ENCODE measurements around the gene C3orf52. TPM values are rescaled to one million over a fixed set of nuclear protein-coding genes. Genes with fewer than 3 reads are reported as not detected.

The C3orf52 gene
- total RNA-seq, 2 donors from 2014 or later: 8.8 to 19.6 TPM

GRCh38 chr3:112114576-112115160 is 28.5 kb downstream of the C3orf52 start:
- ATAC-seq (ENCODE audit: insufficient number of reproducible peaks, low FRiP score, low read depth): no peak
- no peak overlapping the region for H3K4me3 ChIP-seq
- no peaks in the 10 kb centered on the region for H3K4me1 ChIP-seq (ENCODE audit: control insufficient read depth in 1 of 2, low read depth in 2 of 2)
- no peak overlapping the region for H3K27ac ChIP-seq
- TF ChIP-seq CTCF (IDR thresholded peaks at IDR 0.05): no peak
- H3K9me3 ChIP-seq: no peaks in the 10 kb centered on the region
- DNase-seq (ENCODE audit: low spot score): no peak
- H3K27me3 ChIP-seq (replicated peaks; ENCODE audit: insufficient read depth): no peaks in the 10 kb centered on the region
- no peaks in the 10 kb centered on the region for H3K36me3 ChIP-seq

- no peaks in the 10 kb centered on the region for H3K4me1 ChIP-seq (ENCODE audit: control insufficient read depth in 1 of 2, low read depth in 2 of 2)
- no peaks in the 10 kb centered on the region for H3K36me3 ChIP-seq
- TF ChIP-seq CTCF (IDR thresholded peaks at IDR 0.05): no peak
- ATAC-seq (ENCODE audit: insufficient number of reproducible peaks, low FRiP score, low read depth) (no peak), DNase-seq (ENCODE audit: low spot score) (no peak)
- no peaks in the 10 kb centered on the region for H3K27me3 ChIP-seq (replicated peaks; ENCODE audit: insufficient read depth)
- H3K27ac ChIP-seq: no peak overlapping the region
- no peaks in the 10 kb centered on the region for H3K9me3 ChIP-seq
- H3K4me3 ChIP-seq: no peak overlapping the region
Observed at GRCh38 chr3:112115161-112115739, 29.1 kb downstream of the C3orf52 start.

DNA sequence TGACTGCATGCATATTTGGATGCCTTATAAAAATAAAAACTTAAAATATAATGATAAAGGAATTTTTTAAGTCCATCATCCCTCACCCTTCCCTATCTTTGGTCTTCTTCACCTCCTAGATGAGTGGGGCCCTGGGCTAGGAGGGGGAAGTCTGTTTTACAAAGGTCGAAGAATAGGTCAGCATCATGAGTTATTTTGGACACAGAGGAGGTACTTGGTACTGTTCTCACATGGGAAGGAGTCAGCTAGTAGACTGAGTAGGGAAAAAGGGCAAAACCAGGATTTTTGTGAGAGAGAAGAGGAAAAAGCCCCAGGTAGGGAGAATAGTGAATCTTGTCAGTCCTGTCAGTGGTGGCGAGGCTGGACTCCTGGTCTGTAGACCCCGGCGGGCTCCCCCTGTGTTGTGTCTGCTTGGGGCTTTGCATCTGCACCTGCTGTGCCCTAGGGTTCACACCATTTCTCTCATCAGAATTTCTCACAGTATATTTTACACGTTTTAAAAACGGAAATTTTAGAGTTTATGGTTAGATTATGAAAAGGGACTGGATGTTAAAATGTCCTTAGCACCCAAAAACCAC is 29.7 kb downstream of the C3orf52 start:
- Histone ChIP-seq H3K9me3 (no peaks in the 10 kb centered on the region), H3K4me1 (ENCODE audit: control insufficient read depth in 1 of 2, low read depth in 2 of 2) (no peaks in the 10 kb centered on the region), H3K36me3 (no peaks in the 10 kb centered on the region), H3K27me3 (replicated peaks; ENCODE audit: insufficient read depth) (no peaks in the 10 kb centered on the region), H3K4me3 (no peak overlapping the region), H3K27ac (no peak overlapping the region)
- ATAC-seq (ENCODE audit: insufficient number of reproducible peaks, low FRiP score, low read depth) (no peak), DNase-seq (ENCODE audit: low spot score) (no peak)
- TF ChIP-seq CTCF (IDR thresholded peaks at IDR 0.05): no peak

- no peak for TF ChIP-seq CTCF (IDR thresholded peaks at IDR 0.05)
- no peak for ATAC-seq (ENCODE audit: insufficient number of reproducible peaks, low FRiP score, low read depth)
- no peaks in the 10 kb centered on the region for H3K36me3 ChIP-seq
- H3K4me3 ChIP-seq: no peak overlapping the region
- H3K27ac ChIP-seq: no peak overlapping the region
- H3K27me3 ChIP-seq (replicated peaks; ENCODE audit: insufficient read depth): no peaks in the 10 kb centered on the region
- no peak for DNase-seq (ENCODE audit: low spot score)
- H3K9me3 ChIP-seq: no peaks in the 10 kb centered on the region
- no peaks in the 10 kb centered on the region for H3K4me1 ChIP-seq (ENCODE audit: control insufficient read depth in 1 of 2, low read depth in 2 of 2)
Observed at GRCh38 chr3:112116748-112117186, 30.6 kb downstream of the C3orf52 start.

- Histone ChIP-seq H3K27ac (no peak overlapping the region), H3K4me3 (no peak overlapping the region), H3K27me3 (replicated peaks; ENCODE audit: insufficient read depth) (no peaks in the 10 kb centered on the region), H3K4me1 (ENCODE audit: control insufficient read depth in 1 of 2, low read depth in 2 of 2) (no peaks in the 10 kb centered on the region), H3K9me3 (no peaks in the 10 kb centered on the region), H3K36me3 (no peaks in the 10 kb centered on the region)
- DNase-seq (ENCODE audit: low spot score): no peak
- TF ChIP-seq CTCF (IDR thresholded peaks at IDR 0.05): no peak
- ATAC-seq (ENCODE audit: insufficient number of reproducible peaks, low FRiP score, low read depth): no peak
Observed at GRCh38 chr3:112117415-112117814, 31.2 kb downstream of the C3orf52 start.
